OCI-LY1 (cell line): ENCODE data around the gene LRMDA.

Experiments
- H2AFZ ChIP-seq: fragments of 200-600 bp; sonication (generic), shearing (Covaris generic); 2 replicates; pipeline ENCODE4 v1.6.0; 2014; ENCODE audit warnings: antibody characterized with exemption, mild to moderate bottlenecking, low read length
- H3F3A ChIP-seq: fragments of 200-600 bp; sonication (generic), shearing (Covaris generic); 2 replicates; pipeline ENCODE4 v1.6.0; 2014; ENCODE audit warnings: mild to moderate bottlenecking, antibody characterized with exemption, low read length, moderate library complexity; ENCODE audit not compliant: insufficient read depth
- H3K27ac ChIP-seq: fragments of 200-600 bp; sonication (generic); 2 replicates; pipeline ENCODE4 v1.5.1; 2014; ENCODE audit warnings: low read length, mixed run types, mild to moderate bottlenecking, low read depth; ENCODE audit not compliant: poor library complexity, severe bottlenecking
- H3K27me3 ChIP-seq: fragments of 200-600 bp; sonication (generic); 2 replicates; pipeline ENCODE4 v1.6.0; 2014; ENCODE audit warnings: antibody characterized with exemption, mild to moderate bottlenecking, low read length, moderate library complexity; ENCODE audit not compliant: insufficient read depth
- H3K36me3 ChIP-seq: fragments of 200-600 bp; sonication (generic); 2 replicates; pipeline ENCODE4 v1.6.1; 2014; ENCODE audit warnings: mild to moderate bottlenecking, antibody characterized with exemption, low read length, moderate library complexity, mixed read lengths; ENCODE audit not compliant: insufficient read depth
- H3K4me1 ChIP-seq: fragments of 200-600 bp; sonication (generic); 2 replicates; pipeline ENCODE4 v1.5.1; 2014; ENCODE audit warnings: mild to moderate bottlenecking, low read length, moderate library complexity; ENCODE audit not compliant: insufficient read depth, severe bottlenecking
- H3K4me2 ChIP-seq: fragments of 200-600 bp; sonication (generic), shearing (Covaris generic); 2 replicates; pipeline ENCODE4 v1.6.1; 2014; ENCODE audit warnings: low read length
- H3K4me3 ChIP-seq: fragments of 200-600 bp; sonication (generic); 2 replicates; pipeline ENCODE4 v1.5.1; 2014; ENCODE audit warnings: low read length, low read depth, mild to moderate bottlenecking, mixed read lengths; ENCODE audit not compliant: poor library complexity, severe bottlenecking
- H3K79me2 ChIP-seq: fragments of 200-600 bp; shearing (Covaris generic); 2 replicates; pipeline ENCODE4 v1.6.1; 2016; ENCODE audit warnings: mixed run types, low read length, mixed read lengths; ENCODE audit not compliant: insufficient read depth
- H3K9ac ChIP-seq: fragments of 200-600 bp; sonication (generic), shearing (Covaris generic); 2 replicates; pipeline ENCODE4 v1.6.1; 2014; ENCODE audit warnings: mild to moderate bottlenecking, low read length, mixed read lengths
- H3K9me2 ChIP-seq: fragments of 200-600 bp; sonication (generic), shearing (Covaris generic); 2 replicates; pipeline ENCODE4 v1.6.1; 2014; ENCODE audit warnings: low read depth, mild to moderate bottlenecking, low read length, mixed read lengths
- H3K9me3 ChIP-seq: fragments of 200-600 bp; shearing (Covaris generic); 2 replicates; pipeline ENCODE4 v1.6.1; 2014; ENCODE audit warnings: low read length, mixed read lengths
- H4K20me1 ChIP-seq: fragments of 200-600 bp; sonication (generic), shearing (Covaris generic); 2 replicates; pipeline ENCODE4 v1.6.0; 2016; ENCODE audit warnings: mild to moderate bottlenecking, low read length; ENCODE audit not compliant: insufficient read depth
- EZH2 ChIP-seq: fragments of 200-600 bp; sonication (generic), shearing (Covaris generic); IDR thresholded peaks from 2 replicates; pipeline ENCODE4 v1.8.0; 2017; ENCODE audit warnings: borderline replicate concordance, mixed run types, mild to moderate bottlenecking, antibody characterized with exemption, low read length, moderate library complexity, mixed read lengths
- TF ChIP-seq, protein P1 (sequence below): fragments of 200-600 bp; sonication (generic), shearing (Covaris generic); IDR thresholded peaks from 2 replicates; pipeline ENCODE4 v1.5.1; 2017; ENCODE audit warnings: mild to moderate bottlenecking, antibody characterized with exemption, low read length, moderate library complexity, mixed read lengths

Gene LRMDA

DNA sequence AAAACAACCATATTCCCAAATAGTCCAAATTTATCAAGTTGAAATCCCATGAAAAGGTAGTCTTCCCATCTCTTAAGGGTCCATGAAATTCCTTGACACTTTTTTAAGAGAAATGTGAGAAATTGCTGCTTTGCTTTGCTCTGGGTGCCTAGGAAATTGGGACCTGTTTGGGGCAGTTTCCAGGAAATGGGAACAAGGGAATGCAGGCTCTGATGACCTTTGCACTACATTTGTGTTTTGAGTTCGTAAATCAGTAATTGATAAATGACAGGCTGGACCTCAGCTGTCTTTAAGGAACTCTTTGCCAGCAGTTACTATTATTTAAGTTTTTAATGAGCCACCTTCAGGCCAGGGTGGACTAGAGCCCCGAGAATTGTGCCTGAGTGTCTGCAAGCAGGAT, 203.5 kb downstream of the LRMDA start:
- no peaks in the 10 kb centered on the region for H3F3A ChIP-seq
- H2AFZ ChIP-seq: no peak overlapping the region
- H4K20me1 ChIP-seq: no peaks in the 10 kb centered on the region
- no peaks in the 10 kb centered on the region for H3K36me3 ChIP-seq
- no peak overlapping the region for H3K4me3 ChIP-seq
- no peaks in the 10 kb centered on the region for H3K4me1 ChIP-seq
- no peak for TF ChIP-seq EZH2
- TF ChIP-seq, protein P1, sequence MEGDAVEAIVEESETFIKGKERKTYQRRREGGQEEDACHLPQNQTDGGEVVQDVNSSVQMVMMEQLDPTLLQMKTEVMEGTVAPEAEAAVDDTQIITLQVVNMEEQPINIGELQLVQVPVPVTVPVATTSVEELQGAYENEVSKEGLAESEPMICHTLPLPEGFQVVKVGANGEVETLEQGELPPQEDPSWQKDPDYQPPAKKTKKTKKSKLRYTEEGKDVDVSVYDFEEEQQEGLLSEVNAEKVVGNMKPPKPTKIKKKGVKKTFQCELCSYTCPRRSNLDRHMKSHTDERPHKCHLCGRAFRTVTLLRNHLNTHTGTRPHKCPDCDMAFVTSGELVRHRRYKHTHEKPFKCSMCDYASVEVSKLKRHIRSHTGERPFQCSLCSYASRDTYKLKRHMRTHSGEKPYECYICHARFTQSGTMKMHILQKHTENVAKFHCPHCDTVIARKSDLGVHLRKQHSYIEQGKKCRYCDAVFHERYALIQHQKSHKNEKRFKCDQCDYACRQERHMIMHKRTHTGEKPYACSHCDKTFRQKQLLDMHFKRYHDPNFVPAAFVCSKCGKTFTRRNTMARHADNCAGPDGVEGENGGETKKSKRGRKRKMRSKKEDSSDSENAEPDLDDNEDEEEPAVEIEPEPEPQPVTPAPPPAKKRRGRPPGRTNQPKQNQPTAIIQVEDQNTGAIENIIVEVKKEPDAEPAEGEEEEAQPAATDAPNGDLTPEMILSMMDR: no peak
- no peaks in the 10 kb centered on the region for H3K27me3 ChIP-seq
- no peak overlapping the region for H3K9ac ChIP-seq
- H3K4me2 ChIP-seq: no peak overlapping the region
- no peak overlapping the region for H3K27ac ChIP-seq
- H3K79me2 ChIP-seq: no peaks in the 10 kb centered on the region
- no peaks in the 10 kb centered on the region for H3K9me3 ChIP-seq
- H3K9me2 ChIP-seq: no peaks in the 10 kb centered on the region

DNA sequence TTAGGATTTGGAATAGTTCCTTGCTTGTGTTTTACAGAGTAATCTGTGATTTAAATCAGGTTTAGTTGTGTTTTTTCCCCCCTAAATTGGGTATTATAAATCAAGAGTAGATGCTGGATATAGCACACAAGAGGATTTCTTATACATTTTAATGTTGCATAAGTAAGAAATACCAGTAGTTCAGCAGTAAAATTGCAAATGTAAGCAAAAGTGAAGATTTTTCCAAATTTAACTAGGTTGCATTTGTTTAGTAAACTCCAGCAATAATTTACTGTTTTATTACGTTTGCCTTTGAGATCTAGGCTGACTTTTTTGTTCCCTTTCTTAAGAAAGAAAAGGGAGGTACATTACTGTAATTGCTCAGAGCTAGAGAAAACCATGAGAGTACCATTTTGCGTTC, 207.3 kb downstream of the LRMDA start:
- no peak overlapping the region for H3K4me3 ChIP-seq

DNA sequence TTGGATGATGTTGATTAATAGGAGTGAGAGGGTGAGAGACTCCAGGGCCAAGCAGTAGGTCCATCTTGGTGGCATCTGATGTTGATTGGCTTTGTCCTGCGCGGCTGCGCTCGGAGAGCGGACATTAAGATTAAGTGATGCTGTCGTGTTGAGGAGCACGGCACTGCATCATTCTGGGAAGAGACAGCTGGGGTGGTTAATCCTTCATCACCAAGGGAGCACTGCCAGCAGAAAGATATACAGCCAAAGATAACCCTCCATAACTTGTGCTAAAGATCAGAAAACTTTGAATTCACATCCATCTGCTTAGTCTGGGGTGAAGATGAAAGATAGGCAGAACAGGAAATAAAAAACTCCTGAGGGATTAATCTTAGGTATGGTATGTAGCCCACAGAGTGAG, 208.3 kb downstream of the LRMDA start:
- H3K4me2 ChIP-seq: no peak overlapping the region
- H3K36me3 ChIP-seq: no peaks in the 10 kb centered on the region
- no peaks in the 10 kb centered on the region for H3K9me3 ChIP-seq
- H3F3A ChIP-seq: no peaks in the 10 kb centered on the region
- no peaks in the 10 kb centered on the region for H3K79me2 ChIP-seq
- no peaks in the 10 kb centered on the region for H3K27me3 ChIP-seq
- no peaks in the 10 kb centered on the region for H3K9me2 ChIP-seq
- TF ChIP-seq EZH2: no peak
- TF ChIP-seq, protein P1: no peak
- no peaks in the 10 kb centered on the region for H4K20me1 ChIP-seq
- no peak overlapping the region for H3K9ac ChIP-seq
- no peak overlapping the region for H2AFZ ChIP-seq
- H3K4me3 ChIP-seq: no peak overlapping the region
- H3K27ac ChIP-seq: no peak overlapping the region
- H3K4me1 ChIP-seq: no peaks in the 10 kb centered on the region

More for the DNA sequence above, 207.3 kb downstream of the LRMDA start:
- H3K27me3 ChIP-seq: no peaks in the 10 kb centered on the region
- H3K4me2 ChIP-seq: no peak overlapping the region
- no peaks in the 10 kb centered on the region for H3K79me2 ChIP-seq
- H4K20me1 ChIP-seq: no peaks in the 10 kb centered on the region
- no peaks in the 10 kb centered on the region for H3K4me1 ChIP-seq
- H3K27ac ChIP-seq: no peak overlapping the region
- H3K36me3 ChIP-seq: no peaks in the 10 kb centered on the region
- H3K9me2 ChIP-seq: no peaks in the 10 kb centered on the region
- no peaks in the 10 kb centered on the region for H3F3A ChIP-seq
- no peak overlapping the region for H2AFZ ChIP-seq
- H3K9ac ChIP-seq: no peak overlapping the region
- no peaks in the 10 kb centered on the region for H3K9me3 ChIP-seq
- TF ChIP-seq, protein P1: no peak
- TF ChIP-seq EZH2: no peak
